Hindlimb muscle (tissue), 1 donor: ENCODE results near the gene SNX1. TPM values are rescaled to one million over a fixed set of nuclear protein-coding genes. Genes with fewer than 3 reads are reported as not detected.

ENCODE experiments used
- DNase-seq: peaks from one replicate; pipeline ENCODE4 v3.0.0-alpha.2; 2013
- polyA plus RNA-seq: library from polyadenylated mRNA; unstranded; fragments of 120-200 nt; gene quantifications from one replicate; pipeline ENCODE4 v1.2.1, GENCODE V29; 2013; ENCODE audit not compliant: insufficient read length

Gene SNX1
- polyA plus RNA-seq, 1 donor = 53.9 TPM

DNA sequence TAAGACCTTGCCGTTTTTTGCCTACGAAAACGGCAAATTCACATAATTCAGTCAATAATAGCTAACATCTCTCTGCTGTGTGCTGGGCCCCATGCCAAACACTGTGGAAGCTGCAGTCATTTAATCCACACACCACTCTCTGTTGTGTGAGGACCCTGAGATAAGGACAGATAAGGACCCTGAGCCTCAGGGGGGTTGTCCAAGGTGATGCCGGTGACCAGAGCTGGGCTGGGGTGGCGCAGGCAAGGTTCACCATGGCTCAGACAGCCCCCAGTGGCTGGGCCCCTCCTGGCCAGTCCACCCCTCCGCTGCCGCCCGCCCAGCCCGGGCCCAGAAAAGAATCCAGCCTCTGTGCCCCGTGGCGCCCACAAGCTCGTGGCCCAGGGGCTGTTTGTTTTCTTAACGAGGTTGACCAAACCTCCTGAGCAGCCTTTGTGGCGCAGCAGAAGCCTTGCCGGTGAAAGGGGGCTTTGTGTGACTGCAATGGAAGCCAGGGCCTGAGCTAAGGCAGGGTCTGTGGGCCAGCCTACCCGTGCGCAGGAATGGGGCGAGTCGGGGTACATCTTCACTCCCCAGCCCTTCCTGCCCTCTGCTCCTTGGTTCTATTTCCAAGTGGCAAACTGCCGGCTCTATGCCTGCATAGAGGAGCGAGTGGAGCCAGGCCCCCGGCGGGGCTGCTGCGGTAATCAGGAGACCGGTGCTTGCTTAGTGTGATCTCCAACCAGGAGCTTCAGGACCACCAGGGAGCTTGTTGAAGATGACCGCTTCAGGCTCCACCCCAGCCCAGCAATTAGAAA lies 51.3 kb downstream of the SNX1 start:
- no peak for DNase-seq

DNA sequence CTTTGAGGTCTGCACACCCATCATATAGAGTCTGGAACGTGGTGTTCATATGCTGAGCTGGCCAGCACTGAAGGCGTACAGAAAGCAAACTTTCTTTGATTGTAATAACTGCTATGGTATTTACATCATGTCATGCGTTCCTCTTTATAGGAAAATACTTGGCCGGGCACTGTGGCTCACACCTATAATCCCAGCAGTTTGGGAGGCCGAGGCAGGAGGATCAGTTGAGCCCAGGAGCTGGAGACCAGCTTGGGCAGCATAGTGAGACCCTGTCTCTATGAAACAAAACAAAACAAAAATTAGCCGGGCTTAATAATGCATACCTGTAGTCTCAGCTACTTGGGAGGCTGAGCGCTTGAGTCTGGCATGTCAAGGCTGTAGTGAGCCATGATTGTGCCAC lies 52.4 kb downstream of the SNX1 start:
- DNase-seq = no peak

DNA sequence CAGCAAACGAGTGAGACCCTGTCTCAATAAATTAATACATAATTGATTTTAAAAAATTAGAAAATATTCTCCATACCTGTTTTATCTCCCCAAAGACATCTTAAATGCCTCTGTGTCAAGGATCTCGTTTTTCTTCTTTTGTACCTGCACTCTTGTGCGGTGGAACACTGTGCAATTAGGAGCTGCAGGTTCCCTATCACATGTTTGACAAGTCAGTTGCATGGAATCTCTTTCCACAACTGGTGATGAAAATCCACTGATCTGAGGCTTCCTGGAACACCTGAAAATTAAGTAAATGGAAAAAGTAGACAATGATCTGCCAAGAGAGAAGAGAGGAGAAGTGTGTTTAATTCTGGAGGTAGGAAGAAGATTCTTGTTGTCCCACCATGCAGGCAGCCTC lies 52.8 kb downstream of the SNX1 start:
- DNase-seq = no peak

- DNase-seq = no peak
Observed at GRCh38 chr15:64149424-64149823, 53.6 kb downstream of the SNX1 start.

DNA sequence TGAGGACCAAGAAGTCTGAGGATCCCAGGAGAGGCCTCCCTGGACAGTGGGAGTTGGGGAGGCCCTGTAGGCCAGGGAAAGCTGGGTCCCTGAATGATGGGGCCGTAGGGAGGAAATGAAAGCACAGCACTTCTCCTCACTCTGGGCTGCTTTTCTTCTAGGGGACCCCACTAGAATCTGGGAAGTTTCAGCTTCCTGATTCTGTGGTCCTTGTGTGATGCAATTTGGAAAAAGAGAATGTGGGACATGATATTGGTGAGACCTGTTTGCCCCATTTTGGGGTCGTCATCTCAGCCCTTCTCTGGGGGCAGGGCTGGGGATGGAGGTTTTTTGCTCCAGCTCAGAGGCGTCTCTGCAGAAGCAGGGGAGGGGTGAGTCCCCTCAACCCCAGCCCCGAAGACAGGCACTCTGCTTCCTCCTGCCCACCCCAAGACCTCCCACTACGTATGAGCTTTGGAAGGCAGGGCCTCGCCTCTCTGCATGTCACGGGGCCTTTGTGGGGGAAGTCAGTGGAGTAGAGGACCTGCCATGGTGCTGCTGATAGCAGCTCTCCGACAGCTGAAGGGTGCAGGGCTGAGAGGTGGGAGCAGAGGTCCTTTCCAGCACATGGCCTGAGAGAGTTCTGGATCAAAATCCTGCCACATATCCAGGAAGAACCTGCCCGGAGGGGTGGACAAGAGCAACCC lies 54.3 kb downstream of the SNX1 start:
- no peak for DNase-seq

- DNase-seq = peak; percentile 21
Observed at GRCh38 chr15:64151727-64152506, 56.1 kb downstream of the SNX1 start, which contains the start of gene SNX22. TSS of gene SNX22 (plus strand) at chr15:64151731. CDS start at chr15:64151776, 45 bp downstream.

- DNase-seq = peak; percentile 15
Observed at GRCh38 chr15:64152507-64153387, 57.0 kb downstream of the SNX1 start.

GRCh38 chr15:64153480-64154367 lies 57.9 kb downstream of the SNX1 start:
- DNase-seq = peak; percentile 85

DNA sequence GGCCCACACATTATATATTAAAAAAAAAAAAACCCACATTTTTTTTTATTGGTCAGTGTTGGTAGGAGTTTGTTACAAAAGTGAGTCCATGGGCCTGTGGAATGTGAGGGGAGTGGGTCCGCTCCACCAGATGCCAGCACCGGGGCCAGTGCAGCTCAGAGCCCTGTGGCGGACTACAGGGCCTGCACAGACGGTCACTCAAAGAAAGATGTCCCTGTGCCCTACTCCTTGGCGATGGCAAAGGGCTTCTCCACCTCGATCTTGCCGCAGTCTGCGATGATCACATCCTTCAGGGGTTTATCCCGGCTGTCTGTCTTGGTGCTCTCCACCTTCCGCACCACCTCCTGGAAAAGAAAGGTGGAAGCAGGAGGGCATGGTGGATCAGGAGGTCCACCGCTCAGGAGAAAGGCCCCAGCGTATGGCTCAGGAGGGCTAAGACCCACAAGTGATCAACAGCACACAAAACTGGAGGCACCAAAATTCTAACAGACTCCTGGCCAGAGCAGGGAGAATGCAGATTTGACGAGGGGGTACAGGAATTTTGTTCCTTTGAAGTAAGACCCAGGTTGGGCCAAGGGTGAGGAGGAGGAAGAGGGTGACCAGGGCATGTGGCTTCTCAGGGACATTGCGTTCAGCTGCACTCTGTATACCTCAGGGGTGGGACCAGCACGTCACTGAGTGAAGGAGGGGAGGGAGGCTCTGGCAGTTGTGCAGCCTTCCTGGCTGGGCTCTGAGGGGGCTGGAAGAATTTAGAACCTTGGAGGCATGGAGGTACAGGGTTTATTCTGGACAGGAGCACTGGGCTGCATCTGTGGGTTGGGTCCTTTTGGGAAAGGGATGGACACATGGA lies 60.2 kb downstream of the SNX1 start:
- no peak for DNase-seq

DNA sequence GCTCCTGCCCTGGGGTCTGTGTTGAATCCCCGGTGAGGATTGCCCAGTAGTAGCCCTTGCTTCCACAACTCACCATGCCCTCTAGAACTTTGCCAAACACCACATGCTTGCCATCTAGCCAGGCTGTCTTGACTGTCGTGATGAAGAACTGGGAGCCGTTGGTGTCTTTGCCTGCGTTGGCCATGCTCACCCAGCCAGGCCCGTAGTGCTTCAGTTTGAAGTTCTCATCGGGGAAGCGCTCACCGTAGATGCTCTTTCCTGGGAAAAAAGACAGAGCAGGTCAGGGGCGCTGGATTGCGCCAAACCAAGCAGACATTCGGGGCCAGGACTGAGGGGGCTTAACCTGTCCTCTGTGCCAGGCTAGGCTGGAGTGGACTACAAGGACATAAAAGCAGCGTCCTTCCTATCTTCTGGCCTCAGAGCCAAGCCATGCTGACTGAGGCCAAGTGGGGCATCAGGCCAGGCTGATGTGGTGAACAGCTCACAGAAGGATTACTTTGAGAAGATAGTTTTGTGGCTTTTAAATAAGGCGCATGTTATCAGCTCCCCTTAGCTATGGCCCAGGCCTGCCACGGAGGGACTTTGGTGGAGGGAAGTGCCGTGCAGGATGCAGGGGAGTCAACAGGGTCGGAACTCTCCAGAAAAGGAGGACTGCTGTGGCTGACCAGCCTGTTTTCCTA lies 61.0 kb downstream of the SNX1 start:
- no peak for DNase-seq

DNA sequence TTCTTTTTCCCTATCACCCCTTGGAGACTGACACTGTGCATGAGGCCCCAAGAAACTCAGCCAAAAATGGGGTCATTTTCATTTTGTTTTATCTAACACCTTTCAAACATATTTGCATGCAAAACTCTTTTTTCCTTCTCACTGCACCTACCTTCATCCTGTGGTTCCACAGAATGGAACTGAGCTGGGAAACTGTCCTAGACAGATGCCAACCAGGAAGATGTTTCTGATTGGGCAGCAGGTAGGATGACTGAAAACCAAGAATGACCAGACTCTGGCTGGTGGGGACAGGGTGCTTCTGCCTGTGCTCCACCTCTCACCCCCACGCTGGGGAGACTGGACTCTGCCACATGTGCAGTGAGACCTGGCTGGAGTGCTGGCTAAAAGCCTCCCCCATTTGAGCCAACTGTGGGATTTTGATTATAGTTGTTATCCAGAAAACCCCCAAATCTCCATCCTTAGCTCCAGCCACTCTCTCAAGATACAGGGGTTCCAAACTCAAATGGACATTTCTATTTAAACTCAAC lies 61.9 kb downstream of the SNX1 start:
- no peak for DNase-seq

DNA sequence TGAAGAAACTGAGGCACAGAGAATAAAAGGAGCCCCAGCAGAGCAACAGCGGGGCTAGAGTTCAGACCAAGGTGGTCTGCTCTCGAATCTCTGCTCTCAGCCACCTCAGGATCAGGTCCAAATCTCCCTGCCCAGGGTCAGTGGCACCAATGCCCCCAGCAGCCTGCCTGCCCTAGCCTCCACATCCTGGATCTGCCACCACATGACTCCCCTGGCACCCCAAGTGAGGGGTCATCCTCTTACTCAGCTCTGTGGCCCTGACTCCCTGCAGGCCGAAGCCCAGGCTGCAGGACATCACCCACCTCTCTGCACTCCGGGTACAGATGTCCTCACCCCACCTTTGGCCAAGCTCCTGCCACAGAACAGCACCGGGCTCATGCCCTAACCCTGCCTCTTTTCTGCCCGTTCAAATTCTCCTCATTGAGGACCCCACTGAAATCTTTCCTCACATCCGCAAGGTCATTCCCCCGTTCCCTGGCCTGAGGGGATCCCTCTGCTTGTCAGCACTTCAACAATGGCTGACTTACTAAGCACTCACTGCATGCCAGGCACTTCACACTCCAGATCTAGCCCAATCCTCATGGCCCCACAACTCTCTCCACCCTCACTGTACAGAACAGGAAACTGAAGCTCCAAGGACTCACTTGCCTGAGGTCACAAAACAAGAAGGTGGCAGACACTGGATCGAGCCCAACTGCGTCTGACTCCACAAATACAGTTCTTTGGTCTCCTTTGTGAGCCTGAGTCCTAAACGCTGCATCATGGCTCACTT lies 62.8 kb downstream of the SNX1 start:
- no peak for DNase-seq

DNA sequence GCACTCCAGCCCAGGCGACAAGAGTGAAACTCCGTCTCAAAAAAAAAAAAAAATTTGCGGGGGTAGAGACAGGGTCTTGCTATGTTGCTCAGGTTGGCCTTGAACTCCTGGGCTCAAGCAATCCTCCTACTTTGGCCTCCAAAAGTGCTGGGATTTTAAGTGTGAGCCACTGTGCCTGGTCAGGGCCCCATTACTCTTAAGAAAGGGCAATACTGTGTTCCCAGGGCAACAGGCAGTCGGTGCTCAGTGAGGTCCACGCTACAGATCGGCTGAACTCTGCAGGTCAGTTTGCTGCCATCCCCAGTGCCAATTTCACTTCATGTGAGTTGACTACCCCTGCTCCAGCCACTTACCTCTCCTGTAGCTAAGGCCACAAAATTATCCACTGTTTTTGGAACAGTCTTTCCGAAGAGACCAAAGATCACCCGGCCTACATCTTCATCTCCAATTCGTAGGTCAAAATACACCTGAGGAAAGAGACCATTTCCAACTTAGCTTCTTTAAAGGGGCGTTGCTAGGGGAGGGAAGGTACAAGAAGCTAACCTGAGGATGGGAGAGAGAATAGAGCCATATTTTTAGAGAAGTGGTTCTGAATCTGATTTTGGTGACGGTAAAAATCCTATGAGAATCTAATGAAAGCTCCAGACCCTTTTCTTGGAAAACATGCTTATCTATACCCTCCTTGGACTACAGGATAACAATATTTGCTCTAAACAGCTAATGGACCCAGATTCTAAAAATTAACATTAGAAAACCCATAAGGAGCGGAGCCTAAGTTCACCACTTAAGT lies 66.1 kb downstream of the SNX1 start:
- no peak for DNase-seq

DNA sequence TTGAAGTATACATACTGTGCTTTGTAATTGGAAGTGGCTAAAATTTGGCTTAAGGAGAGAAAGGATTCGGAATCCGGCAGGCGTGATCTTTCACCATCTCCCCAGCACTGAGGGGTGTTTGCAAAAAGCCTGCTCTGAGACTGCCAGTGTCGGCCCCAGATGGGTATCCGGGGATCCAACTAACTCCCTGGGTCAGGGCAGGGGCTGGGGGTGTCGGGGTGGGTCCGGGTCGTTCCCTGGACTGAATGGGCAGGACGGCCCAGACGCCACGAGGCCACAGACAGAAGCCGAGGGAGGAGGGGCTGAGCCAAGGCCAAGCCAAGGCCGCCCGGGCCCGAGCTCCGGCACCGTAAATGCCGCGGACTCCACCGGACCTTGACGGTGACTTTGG lies 66.7 kb downstream of the SNX1 start:
- DNase-seq = no peak

DNA sequence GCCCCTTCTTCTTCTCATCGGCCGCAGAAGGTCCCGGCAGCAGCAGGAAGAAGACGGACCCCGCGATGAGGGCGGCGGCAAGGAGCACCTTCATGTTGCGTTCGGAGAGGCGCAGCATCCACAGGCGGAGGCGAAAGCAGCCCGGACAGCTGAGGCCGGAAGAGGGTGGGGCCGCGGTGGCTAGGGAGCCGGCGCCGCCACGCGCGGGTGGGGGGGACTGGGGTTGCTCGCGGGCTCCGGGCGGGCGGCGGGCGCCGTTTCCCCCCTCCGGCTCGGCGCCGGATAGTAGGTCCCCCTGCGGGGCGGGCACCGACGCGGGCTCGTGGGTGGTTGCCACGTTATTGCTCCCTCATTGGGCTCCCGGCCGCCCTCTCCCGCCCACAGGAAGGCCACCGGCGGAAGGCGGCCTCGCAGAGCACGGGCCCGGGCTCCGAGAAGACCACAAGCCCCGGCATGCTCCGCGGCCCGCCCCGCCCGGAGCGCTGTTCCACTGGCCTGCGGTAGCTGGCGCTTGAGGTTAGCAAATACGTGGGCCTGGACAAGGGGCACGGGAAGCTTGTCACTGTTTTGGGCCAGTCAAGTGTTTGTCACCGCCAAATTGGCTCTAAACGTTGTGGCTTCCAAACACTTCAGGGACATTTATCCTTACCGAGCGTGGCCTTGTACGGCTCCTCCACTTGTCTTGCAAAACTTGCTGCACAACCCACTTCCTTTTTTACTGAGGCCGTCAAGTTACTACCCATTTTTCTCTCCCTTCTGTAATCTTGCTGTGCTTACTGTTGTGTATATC lies 67.3 kb downstream of the SNX1 start, which contains the start of gene PPIB:
Gene PPIB (minus strand): TSS at position 154 of the 790 bp plus-strand sequence. CDS start 36 bp downstream, at position 118.
- DNase-seq = peak; percentile 99

DNA sequence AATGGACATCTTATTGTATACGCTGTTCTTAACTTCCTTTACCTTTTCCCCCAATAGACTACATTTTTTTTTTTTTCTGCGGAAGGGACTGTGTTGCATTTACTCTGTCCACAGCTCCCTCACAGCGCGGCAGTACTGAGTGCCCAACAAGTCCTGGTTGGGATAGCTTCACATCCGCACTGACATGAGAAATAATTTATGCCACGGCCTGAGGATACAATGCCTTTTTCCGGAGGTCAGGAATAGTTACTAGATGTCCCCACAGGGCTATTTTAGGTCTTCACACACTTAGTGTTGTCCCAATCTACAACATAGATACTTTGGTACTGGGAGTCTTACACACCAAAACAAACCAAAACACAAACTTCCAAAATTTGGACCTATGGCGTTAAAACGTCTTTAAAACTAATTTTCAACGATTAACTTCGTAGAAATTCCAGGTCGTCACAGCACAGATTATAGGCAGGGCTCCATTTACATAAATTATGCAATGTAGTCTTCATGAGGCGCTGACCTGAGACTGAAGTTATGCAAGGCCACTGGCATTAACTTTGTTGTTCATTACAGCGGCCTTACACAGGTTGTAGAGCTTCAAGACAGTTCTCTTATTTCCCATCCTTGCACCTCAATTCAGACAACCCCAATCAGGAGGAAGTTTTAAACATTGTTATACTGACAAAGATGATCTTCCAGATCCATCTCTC lies 68.0 kb downstream of the SNX1 start:
- no peak for DNase-seq
